ENCODE measurements around the gene ARL6. TPM values are rescaled to one million over a fixed set of nuclear protein-coding genes. Genes with fewer than 3 reads are reported as not detected.

ARL6 gene
- total RNA-seq, 1 donor from 2014 or later, result 8.5 TPM

DNA sequence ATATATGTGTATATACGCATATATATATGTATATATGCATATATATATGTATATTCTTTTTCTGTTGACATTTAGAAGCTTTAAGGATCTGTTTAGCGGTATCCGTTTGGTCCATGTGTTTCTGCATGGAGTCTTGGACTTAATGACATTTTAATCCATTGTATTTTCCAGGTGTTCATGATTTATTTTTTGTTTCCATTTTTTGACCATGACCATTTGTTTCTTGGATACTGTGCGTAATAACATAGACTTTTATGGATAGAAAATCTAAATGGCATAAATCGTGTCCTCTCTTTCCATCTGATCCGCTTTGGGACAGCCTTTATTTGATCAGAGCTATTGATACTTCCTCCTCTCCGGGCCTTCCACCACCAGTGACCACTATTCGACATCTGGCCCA lies 76.7 kb downstream of the ARL6 start:
- H3K9me3 Mint-ChIP-seq (ENCODE audit: unreplicated experiment), result no peaks in the 10 kb centered on the region
- no peak for DNase-seq (ENCODE audit: low spot score)
- H3K27ac Mint-ChIP-seq (ENCODE audit: unreplicated experiment), result no peak overlapping the region
- no peaks in the 10 kb centered on the region for H3K4me1 Mint-ChIP-seq (ENCODE audit: unreplicated experiment)
- H3K4me3 Mint-ChIP-seq (ENCODE audit: unreplicated experiment), result no peak overlapping the region
- no peaks in the 10 kb centered on the region for H3K27me3 Mint-ChIP-seq (ENCODE audit: unreplicated experiment)
- TF ChIP-seq, protein P1, sequence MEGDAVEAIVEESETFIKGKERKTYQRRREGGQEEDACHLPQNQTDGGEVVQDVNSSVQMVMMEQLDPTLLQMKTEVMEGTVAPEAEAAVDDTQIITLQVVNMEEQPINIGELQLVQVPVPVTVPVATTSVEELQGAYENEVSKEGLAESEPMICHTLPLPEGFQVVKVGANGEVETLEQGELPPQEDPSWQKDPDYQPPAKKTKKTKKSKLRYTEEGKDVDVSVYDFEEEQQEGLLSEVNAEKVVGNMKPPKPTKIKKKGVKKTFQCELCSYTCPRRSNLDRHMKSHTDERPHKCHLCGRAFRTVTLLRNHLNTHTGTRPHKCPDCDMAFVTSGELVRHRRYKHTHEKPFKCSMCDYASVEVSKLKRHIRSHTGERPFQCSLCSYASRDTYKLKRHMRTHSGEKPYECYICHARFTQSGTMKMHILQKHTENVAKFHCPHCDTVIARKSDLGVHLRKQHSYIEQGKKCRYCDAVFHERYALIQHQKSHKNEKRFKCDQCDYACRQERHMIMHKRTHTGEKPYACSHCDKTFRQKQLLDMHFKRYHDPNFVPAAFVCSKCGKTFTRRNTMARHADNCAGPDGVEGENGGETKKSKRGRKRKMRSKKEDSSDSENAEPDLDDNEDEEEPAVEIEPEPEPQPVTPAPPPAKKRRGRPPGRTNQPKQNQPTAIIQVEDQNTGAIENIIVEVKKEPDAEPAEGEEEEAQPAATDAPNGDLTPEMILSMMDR (IDR thresholded peaks at IDR 0.05; ENCODE audit: unreplicated experiment), result no peak
- H3K36me3 Mint-ChIP-seq (ENCODE audit: low read depth, unreplicated experiment), result no peaks in the 10 kb centered on the region

DNA sequence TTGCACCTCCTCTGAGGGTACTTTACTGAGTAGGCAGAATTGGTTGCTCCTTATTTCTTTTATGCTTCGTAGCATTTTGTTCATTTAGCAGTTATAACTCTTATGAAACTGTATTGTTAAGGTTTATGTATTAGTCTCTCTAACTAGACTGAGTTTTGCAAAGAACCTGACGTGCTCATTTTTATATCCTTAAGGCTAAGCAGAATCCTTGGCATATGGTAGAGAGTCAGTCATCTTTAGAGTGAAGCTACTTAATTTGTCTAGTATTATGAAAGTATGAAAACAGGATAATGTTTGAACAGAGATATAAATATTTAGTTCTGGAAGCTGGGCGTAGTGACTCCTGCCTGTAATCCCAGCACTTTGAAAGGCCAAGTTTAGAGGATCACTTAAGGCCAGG lies 77.4 kb downstream of the ARL6 start:
- Mint-ChIP-seq H3K4me3 (ENCODE audit: unreplicated experiment) (no peak overlapping the region), H3K4me1 (ENCODE audit: unreplicated experiment) (no peaks in the 10 kb centered on the region), H3K36me3 (ENCODE audit: low read depth, unreplicated experiment) (peaks cover 2% of the 10 kb centered on the region), H3K9me3 (ENCODE audit: unreplicated experiment) (no peaks in the 10 kb centered on the region), H3K27ac (ENCODE audit: unreplicated experiment) (no peak overlapping the region), H3K27me3 (ENCODE audit: unreplicated experiment) (no peaks in the 10 kb centered on the region)
- no peak for DNase-seq (ENCODE audit: low spot score)
- TF ChIP-seq, protein P1 (IDR thresholded peaks at IDR 0.05; ENCODE audit: unreplicated experiment), result no peak

DNA sequence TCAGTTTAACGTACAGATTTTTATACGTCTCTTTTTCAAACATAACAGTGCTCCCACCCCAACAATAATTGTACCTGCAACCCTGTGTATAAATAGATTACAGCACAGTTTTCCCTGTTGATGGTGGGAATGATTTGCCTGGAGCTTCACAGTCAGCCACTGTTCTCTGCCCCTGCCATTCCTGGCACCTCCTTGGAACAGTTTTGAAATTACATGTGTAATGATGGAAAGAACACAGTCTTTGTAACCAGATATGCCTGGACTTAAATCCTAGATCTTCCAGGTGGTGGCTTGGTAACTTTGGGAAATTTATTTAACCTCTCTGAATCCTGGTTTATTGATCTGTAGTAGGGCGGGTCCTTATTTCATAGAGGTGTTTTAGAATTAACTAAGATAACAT lies 84.2 kb downstream of the ARL6 start:
- Mint-ChIP-seq H3K4me1 (ENCODE audit: unreplicated experiment) (no peaks in the 10 kb centered on the region), H3K4me3 (ENCODE audit: unreplicated experiment) (no peak overlapping the region), H3K9me3 (ENCODE audit: unreplicated experiment) (peaks cover 3% of the 10 kb centered on the region), H3K36me3 (ENCODE audit: low read depth, unreplicated experiment) (peaks cover 12% of the 10 kb centered on the region), H3K27me3 (ENCODE audit: unreplicated experiment) (no peaks in the 10 kb centered on the region), H3K27ac (ENCODE audit: unreplicated experiment) (no peak overlapping the region)
- DNase-seq (ENCODE audit: low spot score), result no peak
- TF ChIP-seq, protein P1 (IDR thresholded peaks at IDR 0.05; ENCODE audit: unreplicated experiment), result no peak

Other genes with a start within 250 kb of the ARL6 start
- 18.5 TPM for gene CRYBG3, start 57.3 kb downstream of the ARL6 start, total RNA-seq (ENCODE audit: unreplicated experiment)
- gene RIOX2, start 207.7 kb downstream of the ARL6 start, total RNA-seq (ENCODE audit: unreplicated experiment), result 13.4 TPM

All from endothelial cell (in vitro differentiated cells).